MCF 10A (cell line): Measurements from ENCODE around the gene TKTL1. TPM values are rescaled to one million over a fixed set of nuclear protein-coding genes. Genes with fewer than 3 reads are reported as not detected.
A peak's percentile ranks its signal among the peaks of the same experiment; 100 is the strongest.

ENCODE experiments used
- BruUV-seq: library from RNA; stranded (reverse); fragments of 400-500 nt; replicated peaks from 2 replicates; lab custom pipeline; 2021; lab: Mats Ljungman, UMichigan
- CTCF ChIA-PET: fragments of 300-600 bp; sonication (Branson Sonifier 250); formaldehyde crosslinking; extraction: SDS; loops from one replicate; lab custom pipeline; 2021; ENCODE audit warnings: antibody characterized with exemption, inconsistent platforms; lab: Yijun Ruan, JAX
- POLR2A ChIA-PET: fragments of 300-600, 350-650 bp; sonication (Branson Sonifier 250); formaldehyde crosslinking; extraction: SDS; loops from one replicate; lab custom pipeline; 2020; ENCODE audit warnings: antibody characterized with exemption, inconsistent platforms; lab: Yijun Ruan, JAX
- DNase-seq: peaks from one replicate; pipeline ENCODE4 v3.0.0-alpha.2; 2018; ENCODE audit not compliant: unreplicated experiment
- H3K27ac Mint-ChIP-seq: one replicate; pipeline ENCODE4 v1.8.0; 2022; ENCODE audit warnings: mild to moderate bottlenecking, low read depth, mixed read lengths; ENCODE audit not compliant: unreplicated experiment
- H3K27me3 Mint-ChIP-seq: one replicate; pipeline ENCODE4 v1.8.0; 2022; ENCODE audit warnings: mixed read lengths; ENCODE audit not compliant: insufficient read depth, unreplicated experiment
- H3K36me3 Mint-ChIP-seq: one replicate; pipeline ENCODE4 v1.8.0; 2022; ENCODE audit warnings: mild to moderate bottlenecking, moderate library complexity, mixed read lengths; ENCODE audit not compliant: insufficient read depth, unreplicated experiment
- H3K4me1 Mint-ChIP-seq: one replicate; pipeline ENCODE4 v1.8.0; 2022; ENCODE audit warnings: mixed read lengths; ENCODE audit not compliant: insufficient read depth, unreplicated experiment
- H3K4me3 Mint-ChIP-seq: one replicate; pipeline ENCODE4 v1.8.0; 2022; ENCODE audit warnings: mild to moderate bottlenecking, moderate library complexity, mixed read lengths; ENCODE audit not compliant: unreplicated experiment
- H3K9me3 Mint-ChIP-seq: one replicate; pipeline ENCODE4 v1.8.0; 2022; ENCODE audit warnings: mixed read lengths; ENCODE audit not compliant: unreplicated experiment
- intact Hi-C: fragments of 100-400 bp; cut with micrococcal nuclease; formaldehyde crosslinking; loops from 2 replicates; pipeline ENCODE4 v1.14.1; 2022
- total RNA-seq: library from RNA; stranded (reverse); gene quantifications from 2 replicates; pipeline ENCODE4 v1.2.3, GENCODE V29; 2022
- TF ChIP-seq, protein P1 (sequence below): fragments of 200-600 bp; IDR thresholded peaks from one replicate; pipeline ENCODE4 v1.8.0; 2022; ENCODE audit warnings: antibody characterized with exemption, mild to moderate bottlenecking; ENCODE audit not compliant: unreplicated experiment

Gene TKTL1
- total RNA-seq, 1 experiment from 2014 or later, result not detected

DNA sequence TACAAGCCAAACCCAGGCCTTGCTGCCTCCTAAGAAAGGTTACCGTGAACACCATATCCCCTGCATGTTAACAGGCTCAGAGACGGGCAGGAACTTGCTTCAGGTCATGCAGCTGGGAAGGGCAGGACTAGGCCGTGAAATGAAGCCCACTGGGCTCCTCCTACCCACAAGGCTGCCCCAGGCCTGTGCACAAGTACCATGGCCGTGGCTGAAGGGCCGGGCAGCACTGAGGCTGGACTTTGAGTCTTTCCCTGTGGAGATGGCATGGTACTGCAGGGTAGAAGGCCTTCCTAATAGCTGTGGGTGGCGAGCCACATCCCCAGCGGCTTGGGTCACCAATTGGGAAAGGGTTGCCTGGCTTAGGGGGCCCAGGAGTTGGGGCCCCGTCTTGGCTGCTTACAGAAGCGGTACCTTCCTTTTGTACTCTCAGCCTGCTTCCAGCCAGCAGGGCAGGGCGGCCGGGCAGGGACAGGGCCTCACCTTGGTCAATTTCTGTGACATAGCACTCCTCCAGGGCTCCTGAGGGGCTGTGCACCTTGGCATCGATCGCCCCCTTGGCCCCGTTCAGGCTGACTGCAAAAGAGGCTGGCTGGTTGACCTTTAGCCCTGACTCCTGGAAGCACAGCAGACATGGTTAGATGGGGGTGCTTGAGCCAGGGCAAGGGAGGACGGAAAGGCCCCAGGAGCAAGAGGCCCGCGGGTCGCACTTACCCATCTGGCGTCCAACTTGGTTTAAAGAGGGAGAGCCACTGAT is 55.0 kb downstream of the TKTL1 start:
- no peaks in the 10 kb centered on the region for H3K9me3 Mint-ChIP-seq
- BruUV-seq, result no TSS peak
- peaks cover 66% of the 10 kb centered on the region for H3K36me3 Mint-ChIP-seq

DNA sequence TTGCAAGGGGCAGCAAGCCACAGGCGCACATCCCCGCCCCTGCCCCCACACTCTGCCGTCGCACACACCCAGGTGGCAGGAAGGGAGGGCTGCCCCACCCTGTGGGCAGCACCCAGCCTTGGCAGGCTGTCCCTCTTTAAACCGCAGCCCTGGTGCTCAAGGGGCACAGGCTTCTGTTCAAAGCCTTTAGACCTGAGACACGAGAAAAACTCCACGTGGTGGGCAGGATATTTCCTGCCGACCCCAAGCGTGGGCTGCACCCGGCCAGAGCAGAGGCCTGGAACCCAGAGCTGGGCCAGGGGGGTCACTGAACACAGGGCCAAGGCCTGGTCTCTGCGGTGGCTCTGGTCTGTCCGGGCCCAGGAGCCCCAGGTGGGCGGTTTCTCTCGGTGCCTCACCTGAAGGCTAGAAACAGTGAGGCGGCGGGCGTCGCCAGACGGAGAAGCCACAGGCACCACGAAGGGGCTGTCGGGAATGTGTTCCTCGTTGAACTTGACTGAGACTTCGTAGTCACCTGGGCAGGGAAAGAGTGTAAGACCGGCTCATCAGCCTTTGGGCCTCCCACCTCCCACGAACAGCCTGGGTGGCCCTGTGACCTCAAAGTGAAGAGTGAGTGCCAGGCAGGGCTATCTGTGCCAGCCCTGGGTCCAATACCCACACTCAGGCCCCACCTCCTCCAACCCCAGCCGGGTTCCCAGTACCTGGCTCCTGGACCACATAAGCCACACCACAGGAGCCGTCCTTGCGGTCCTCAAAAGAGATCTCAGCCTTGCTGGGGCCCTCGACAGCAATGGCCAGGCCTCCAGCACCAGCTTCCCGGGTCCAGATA is 55.8 kb downstream of the TKTL1 start:
- no peak overlapping the region for H3K27ac Mint-ChIP-seq
- CTCF ChIA-PET, result no interaction called here

More for the DNA sequence above, 55.0 kb downstream of the TKTL1 start:
- Mint-ChIP-seq H3K27me3 (no peaks in the 10 kb centered on the region), H3K27ac (no peak overlapping the region), H3K4me1 (no peaks in the 10 kb centered on the region), H3K4me3 (no peak overlapping the region)
- no peak for DNase-seq
- intact Hi-C loops, result no loop called here
- CTCF ChIA-PET, result no interaction called here
- TF ChIP-seq, protein P1, sequence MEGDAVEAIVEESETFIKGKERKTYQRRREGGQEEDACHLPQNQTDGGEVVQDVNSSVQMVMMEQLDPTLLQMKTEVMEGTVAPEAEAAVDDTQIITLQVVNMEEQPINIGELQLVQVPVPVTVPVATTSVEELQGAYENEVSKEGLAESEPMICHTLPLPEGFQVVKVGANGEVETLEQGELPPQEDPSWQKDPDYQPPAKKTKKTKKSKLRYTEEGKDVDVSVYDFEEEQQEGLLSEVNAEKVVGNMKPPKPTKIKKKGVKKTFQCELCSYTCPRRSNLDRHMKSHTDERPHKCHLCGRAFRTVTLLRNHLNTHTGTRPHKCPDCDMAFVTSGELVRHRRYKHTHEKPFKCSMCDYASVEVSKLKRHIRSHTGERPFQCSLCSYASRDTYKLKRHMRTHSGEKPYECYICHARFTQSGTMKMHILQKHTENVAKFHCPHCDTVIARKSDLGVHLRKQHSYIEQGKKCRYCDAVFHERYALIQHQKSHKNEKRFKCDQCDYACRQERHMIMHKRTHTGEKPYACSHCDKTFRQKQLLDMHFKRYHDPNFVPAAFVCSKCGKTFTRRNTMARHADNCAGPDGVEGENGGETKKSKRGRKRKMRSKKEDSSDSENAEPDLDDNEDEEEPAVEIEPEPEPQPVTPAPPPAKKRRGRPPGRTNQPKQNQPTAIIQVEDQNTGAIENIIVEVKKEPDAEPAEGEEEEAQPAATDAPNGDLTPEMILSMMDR, result no peak
- POLR2A ChIA-PET, result no interaction called here

DNA sequence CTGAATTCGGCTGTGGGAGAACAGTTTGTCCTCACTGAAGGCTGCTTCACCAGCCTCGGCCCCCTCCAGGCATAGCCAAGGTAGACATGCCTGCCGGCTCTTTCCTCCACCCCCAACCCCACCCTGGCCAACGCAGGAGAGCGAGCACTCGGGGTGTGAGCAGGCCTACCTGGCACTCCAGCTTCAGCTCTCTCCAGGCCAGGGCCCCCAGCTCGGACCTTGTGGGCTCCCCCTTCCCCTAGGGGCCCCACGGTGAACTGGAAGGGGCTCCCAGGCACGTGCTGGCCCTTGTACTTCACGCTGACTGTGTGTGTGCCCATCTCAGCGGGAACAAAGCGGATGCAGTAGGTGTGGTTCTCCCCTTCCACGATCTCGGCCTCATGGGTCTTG is 56.4 kb downstream of the TKTL1 start:
- Mint-ChIP-seq H3K27me3 (no peaks in the 10 kb centered on the region), H3K36me3 (peaks cover 70% of the 10 kb centered on the region), H3K4me3 (no peak overlapping the region), H3K9me3 (no peaks in the 10 kb centered on the region), H3K27ac (no peak overlapping the region), H3K4me1 (no peaks in the 10 kb centered on the region)
- CTCF ChIA-PET, result no interaction called here
- TF ChIP-seq, protein P1, result no peak
- BruUV-seq, result no TSS peak
- POLR2A ChIA-PET, result interaction anchor here (0.6 kb wide), 1 partner anchor 175 kb away, joined by 4 read pairs; no protein-coding TSS in a partner anchor
- DNase-seq, result no peak
- intact Hi-C loops, result no loop called here

More for the DNA sequence above, 55.8 kb downstream of the TKTL1 start:
- POLR2A ChIA-PET, result interaction anchor here (0.6 kb wide), 1 partner anchor 176 kb away, joined by 4 read pairs; no protein-coding TSS in a partner anchor
- H3K9me3 Mint-ChIP-seq, result no peaks in the 10 kb centered on the region
- H3K36me3 Mint-ChIP-seq, result peaks cover 66% of the 10 kb centered on the region
- H3K4me3 Mint-ChIP-seq, result no peak overlapping the region
- DNase-seq, result no peak
- no peaks in the 10 kb centered on the region for H3K4me1 Mint-ChIP-seq
- no TSS peak for BruUV-seq
- TF ChIP-seq, protein P1, result no peak
- H3K27me3 Mint-ChIP-seq, result no peaks in the 10 kb centered on the region
- intact Hi-C loops, result no loop called here

DNA sequence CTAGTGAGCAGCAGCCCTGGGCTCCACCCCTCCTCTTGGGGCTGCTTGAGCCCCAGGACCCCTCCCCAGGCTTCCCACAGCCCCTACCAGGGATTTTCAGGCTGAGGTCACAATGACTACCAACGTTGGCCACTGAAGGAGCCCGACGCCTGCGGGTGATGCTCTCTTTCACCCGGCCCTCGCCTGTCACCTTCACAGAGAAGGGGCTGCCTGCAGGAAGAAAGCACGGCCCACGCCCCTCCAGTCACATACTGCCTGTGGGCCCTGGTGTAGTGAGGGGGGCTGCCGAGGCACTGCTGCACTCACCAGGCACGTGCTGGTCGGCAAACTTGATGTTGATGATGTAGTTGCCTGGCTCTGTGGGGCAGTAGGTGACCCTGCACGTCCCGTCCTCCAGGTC is 56.9 kb downstream of the TKTL1 start:
- Mint-ChIP-seq H3K9me3 (no peaks in the 10 kb centered on the region), H3K4me1 (no peaks in the 10 kb centered on the region), H3K27ac (no peak overlapping the region), H3K36me3 (peaks cover 70% of the 10 kb centered on the region), H3K4me3 (no peak overlapping the region), H3K27me3 (no peaks in the 10 kb centered on the region)
- POLR2A ChIA-PET, result no interaction called here
- intact Hi-C loops, result no loop called here
- TF ChIP-seq, protein P1, result no peak
- DNase-seq, result no peak
- BruUV-seq, result TSS peak; percentile 40
- CTCF ChIA-PET, result no interaction called here
